ENCODE data around the gene AKR7A3. TPM values are rescaled to one million over a fixed set of nuclear protein-coding genes. Genes with fewer than 3 reads are reported as not detected.
A peak's percentile ranks its signal among the peaks of the same experiment; 100 is the strongest.

Gene AKR7A3
- total RNA-seq, 5 donors from 2014 or later (not counting 1 experiment from before 2014, with no cell fraction given), result 0.82 to 2.8 (median 1.1) TPM

DNA sequence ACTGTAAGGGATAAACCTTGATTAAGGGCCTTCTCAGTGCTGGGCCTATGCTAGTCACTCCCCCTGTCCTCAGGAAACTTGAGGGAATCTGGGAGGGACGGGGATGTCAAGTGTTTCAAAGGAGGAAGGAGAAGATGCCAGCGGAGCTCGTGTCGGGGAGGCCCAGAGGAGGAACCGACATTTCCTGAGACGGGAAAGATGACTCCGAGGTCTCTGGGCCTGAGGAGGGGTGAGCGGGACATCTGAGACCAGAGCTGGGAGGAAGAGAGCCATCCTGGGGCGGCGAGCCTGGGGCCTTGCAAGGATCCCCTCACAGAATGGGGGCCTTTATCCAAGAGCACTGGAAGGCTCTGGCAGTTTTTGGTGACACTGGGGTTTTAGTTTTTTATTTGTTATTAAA, 33.9 kb upstream of the AKR7A3 start:
- CTCF ChIA-PET, result no interaction called here
- POLR2A ChIA-PET, result interaction anchor here in 1 of 2 donors (0.6 kb wide), 1 partner anchor 1990 kb away, joined by 5 read pairs; no protein-coding TSS in a partner anchor
- Histone ChIP-seq H3K4me3 (ENCODE audit: control insufficient read depth in 1 of 2, extremely low read depth in 1 of 2, low read length in 1 of 2) (no peak overlapping the region), H3K9me3 (no peaks in the 10 kb centered on the region), H3K36me3 (ENCODE audit: control insufficient read depth in 2 of 2, extremely low read depth in 1 of 2, insufficient read depth in 1 of 2, low read length in 1 of 2) (peaks cover 11 to 13% of the 10 kb centered on the region in 2 donors), H3K27me3 (replicated peaks in 1 of 2; ENCODE audit: control insufficient read depth in 2 of 2, extremely low read depth in 1 of 2, insufficient read depth in 2 of 2, low read length in 1 of 2) (no peaks in the 10 kb centered on the region), H3K27ac (ENCODE audit: low read length) (no peak overlapping the region), H3K4me1 (ENCODE audit: control insufficient read depth in 1 of 2, extremely low read depth in 1 of 2, insufficient read depth in 2 of 2, low read length in 2 of 2) (no peaks in the 10 kb centered on the region)
- Mint-ChIP-seq H3K36me3 (peaks cover 21% of the 10 kb centered on the region), H3K4me1 (no peaks in the 10 kb centered on the region), H3K4me3 (no peak overlapping the region), H3K27ac (no peak overlapping the region), H3K27me3 (no peaks in the 10 kb centered on the region), H3K9me3 (no peaks in the 10 kb centered on the region)
- ATAC-seq (replicated peaks in 1 of 4) (no peak), DNase-seq (no peak)
- 86% methylated on average over 10 of the region's 10 CpGs for WGBS (ENCODE audit: insufficient coverage)

DNA sequence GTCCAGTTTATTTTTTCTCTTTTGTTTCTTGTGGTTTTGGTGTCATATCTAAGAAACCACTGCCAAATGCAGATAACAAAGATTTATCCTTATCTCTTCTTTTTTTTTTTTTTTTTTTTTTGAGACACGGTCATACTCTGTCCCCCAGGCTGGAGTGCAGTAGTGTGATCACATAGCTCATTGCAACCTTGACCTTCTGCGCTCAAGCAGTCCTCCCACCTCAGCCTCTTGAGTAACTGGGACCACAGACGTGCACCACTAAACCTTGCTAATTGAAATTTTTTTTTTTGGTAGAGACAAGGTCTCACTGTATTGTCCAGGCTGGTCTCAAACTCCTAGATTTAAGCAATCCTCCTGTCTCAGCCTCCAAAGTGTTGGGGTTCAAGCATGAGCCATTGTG, 32.5 kb upstream of the AKR7A3 start:
- DNase-seq (no peak), ATAC-seq (replicated peaks in 1 of 4) (no peak)
- POLR2A ChIA-PET, result no interaction called here
- H3K9me3 ChIP-seq, result no peaks in the 10 kb centered on the region
- Mint-ChIP-seq H3K9me3 (no peaks in the 10 kb centered on the region), H3K4me1 (peaks cover 2 to 7% (median 4%) of the 10 kb centered on the region in 3 donors), H3K36me3 (peaks cover 14% of the 10 kb centered on the region), H3K27ac (no peak overlapping the region), H3K27me3 (no peaks in the 10 kb centered on the region), H3K4me3 (no peak overlapping the region)
- WGBS (ENCODE audit: insufficient coverage), result no CpG with 5 or more reads among the region's 3 CpGs
- H3K4me3 ChIP-seq (ENCODE audit: control insufficient read depth in 1 of 2, extremely low read depth in 1 of 2, low read length in 1 of 2), result no peak overlapping the region
- H3K27me3 ChIP-seq (replicated peaks in 1 of 2; ENCODE audit: control insufficient read depth in 2 of 2, extremely low read depth in 1 of 2, insufficient read depth in 2 of 2, low read length in 1 of 2), result no peaks in the 10 kb centered on the region
- no peak overlapping the region for H3K27ac ChIP-seq (ENCODE audit: low read length)
- CTCF ChIA-PET, result no interaction called here
- peaks cover 11 to 13% of the 10 kb centered on the region in 2 donors for H3K36me3 ChIP-seq (ENCODE audit: control insufficient read depth in 2 of 2, extremely low read depth in 1 of 2, insufficient read depth in 1 of 2, low read length in 1 of 2)
- H3K4me1 ChIP-seq (ENCODE audit: control insufficient read depth in 1 of 2, extremely low read depth in 1 of 2, insufficient read depth in 2 of 2, low read length in 2 of 2), result no peaks in the 10 kb centered on the region

DNA sequence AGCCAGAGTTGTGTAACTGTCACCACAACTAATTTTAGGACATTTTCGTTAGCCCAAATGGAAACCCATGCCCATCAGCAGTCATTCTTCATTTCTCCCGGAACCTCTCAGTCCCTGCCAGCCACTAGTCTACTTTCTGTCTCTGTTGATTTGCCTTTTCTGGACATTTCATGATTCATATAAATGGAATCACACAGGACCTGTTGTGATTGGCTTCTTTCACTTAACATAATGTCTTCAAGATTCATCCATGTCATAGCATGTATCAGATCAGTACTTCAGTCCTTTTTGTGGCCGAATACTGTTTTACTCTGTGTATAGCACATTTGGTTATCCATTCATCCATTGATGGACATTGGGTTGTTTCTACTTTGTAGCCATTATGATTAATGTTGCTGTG, 30.6 kb upstream of the AKR7A3 start:
- no peak overlapping the region for H3K27ac ChIP-seq (ENCODE audit: low read length)
- 90% methylated on average over 2 of the region's 3 CpGs for whole genome bisulfite sequencing (ENCODE audit: insufficient coverage)
- H3K4me1 ChIP-seq (ENCODE audit: control insufficient read depth in 1 of 2, extremely low read depth in 1 of 2, insufficient read depth in 2 of 2, low read length in 2 of 2), result peaks cover 0 to 6% of the 10 kb centered on the region in 2 experiments
- H3K27me3 Mint-ChIP-seq, result no peaks in the 10 kb centered on the region
- H3K27ac Mint-ChIP-seq, result no peak overlapping the region
- DNase-seq (no peak), ATAC-seq (replicated peaks in 1 of 4) (no peak)
- H3K36me3 ChIP-seq (ENCODE audit: control insufficient read depth in 2 of 2, extremely low read depth in 1 of 2, insufficient read depth in 1 of 2, low read length in 1 of 2), result peaks cover 2 to 6% of the 10 kb centered on the region in 2 donors
- H3K4me3 Mint-ChIP-seq, result no peak overlapping the region
- no peak overlapping the region for H3K4me3 ChIP-seq (ENCODE audit: control insufficient read depth in 1 of 2, extremely low read depth in 1 of 2, low read length in 1 of 2)
- H3K4me1 Mint-ChIP-seq, result peaks cover 7 to 16% (median 11%) of the 10 kb centered on the region in 3 donors
- H3K9me3 ChIP-seq, result no peaks in the 10 kb centered on the region
- H3K9me3 Mint-ChIP-seq, result no peaks in the 10 kb centered on the region
- no peaks in the 10 kb centered on the region for H3K27me3 ChIP-seq (replicated peaks in 1 of 2; ENCODE audit: control insufficient read depth in 2 of 2, extremely low read depth in 1 of 2, insufficient read depth in 2 of 2, low read length in 1 of 2)
- peaks cover 14% of the 10 kb centered on the region for H3K36me3 Mint-ChIP-seq
- ChIA-PET CTCF (interaction anchor here in 1 of 2 donors (0.6 kb wide), 1 partner anchor 23 kb away, joined by 3 read pairs; no protein-coding TSS in a partner anchor), POLR2A (interaction anchor here in 1 of 2 donors (0.7 kb wide), 1 partner anchor 18 kb away, joined by 6 read pairs; no protein-coding TSS in a partner anchor)

DNA sequence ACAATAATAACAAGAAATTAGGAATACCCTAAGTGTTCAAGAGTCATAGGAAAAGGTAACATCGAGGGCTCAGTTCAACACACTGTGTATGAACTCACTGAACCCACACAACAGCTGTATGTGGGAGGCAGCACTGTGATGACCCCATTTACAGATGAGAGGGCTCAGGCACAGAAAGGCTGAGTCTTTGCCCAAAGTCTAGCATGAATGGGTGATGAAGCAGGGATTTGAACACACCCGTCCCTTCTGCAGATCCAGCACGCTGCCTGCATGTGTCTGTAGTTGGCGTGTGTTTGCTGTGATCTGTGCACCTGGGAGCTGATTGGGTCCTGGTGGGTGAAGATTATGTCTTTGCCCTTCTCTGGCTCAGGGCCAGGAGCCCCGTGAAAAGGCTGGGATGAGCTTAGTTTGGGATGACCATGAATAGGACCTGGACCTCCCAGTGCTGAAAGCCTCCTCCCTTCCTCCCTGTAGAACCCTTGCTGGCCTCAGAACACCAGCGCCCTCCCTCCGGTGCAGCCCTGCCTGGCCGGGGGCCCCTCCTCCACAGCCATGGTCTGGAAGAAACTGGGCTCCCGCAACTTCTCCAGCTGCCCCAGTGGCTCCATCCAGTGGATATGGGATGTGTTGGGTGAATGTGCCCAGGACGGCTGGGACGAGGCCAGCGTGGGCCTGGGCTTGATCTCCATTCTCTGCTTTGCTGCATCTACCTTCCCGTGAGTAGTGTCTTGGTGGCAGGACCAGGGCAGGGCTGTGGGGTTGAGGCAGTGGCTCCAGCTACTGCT, 28.7 kb upstream of the AKR7A3 start:
- ChIA-PET CTCF (no interaction called here), POLR2A (interaction anchor here in 1 of 2 donors (0.6 kb wide), 1 partner anchor 157 kb away, joined by 12 read pairs; no protein-coding TSS in a partner anchor)
- no peak overlapping the region for H3K4me3 Mint-ChIP-seq
- Histone ChIP-seq H3K4me1 (ENCODE audit: control insufficient read depth in 1 of 2, extremely low read depth in 1 of 2, insufficient read depth in 2 of 2, low read length in 2 of 2) (peaks cover 0 to 22% of the 10 kb centered on the region in 2 experiments), H3K36me3 (ENCODE audit: control insufficient read depth in 2 of 2, extremely low read depth in 1 of 2, insufficient read depth in 1 of 2, low read length in 1 of 2) (peaks cover 2% of the 10 kb centered on the region in 2 donors), H3K4me3 (ENCODE audit: control insufficient read depth in 1 of 2, extremely low read depth in 1 of 2, low read length in 1 of 2) (no peak overlapping the region), H3K27ac (ENCODE audit: low read length) (no peak overlapping the region), H3K27me3 (replicated peaks in 1 of 2; ENCODE audit: control insufficient read depth in 2 of 2, extremely low read depth in 1 of 2, insufficient read depth in 2 of 2, low read length in 1 of 2) (no peaks in the 10 kb centered on the region), H3K9me3 (no peaks in the 10 kb centered on the region)
- no peaks in the 10 kb centered on the region for H3K9me3 Mint-ChIP-seq
- 94% methylated on average over 7 of the region's 13 CpGs for WGBS (ENCODE audit: insufficient coverage)
- H3K36me3 Mint-ChIP-seq, result peaks cover 12% of the 10 kb centered on the region
- H3K27me3 Mint-ChIP-seq, result no peaks in the 10 kb centered on the region
- peaks cover 19 to 28% (median 23%) of the 10 kb centered on the region in 3 donors for H3K4me1 Mint-ChIP-seq
- H3K27ac Mint-ChIP-seq, result no peak overlapping the region
- no peak for ATAC-seq (replicated peaks in 1 of 4)
- no peak for DNase-seq

DNA sequence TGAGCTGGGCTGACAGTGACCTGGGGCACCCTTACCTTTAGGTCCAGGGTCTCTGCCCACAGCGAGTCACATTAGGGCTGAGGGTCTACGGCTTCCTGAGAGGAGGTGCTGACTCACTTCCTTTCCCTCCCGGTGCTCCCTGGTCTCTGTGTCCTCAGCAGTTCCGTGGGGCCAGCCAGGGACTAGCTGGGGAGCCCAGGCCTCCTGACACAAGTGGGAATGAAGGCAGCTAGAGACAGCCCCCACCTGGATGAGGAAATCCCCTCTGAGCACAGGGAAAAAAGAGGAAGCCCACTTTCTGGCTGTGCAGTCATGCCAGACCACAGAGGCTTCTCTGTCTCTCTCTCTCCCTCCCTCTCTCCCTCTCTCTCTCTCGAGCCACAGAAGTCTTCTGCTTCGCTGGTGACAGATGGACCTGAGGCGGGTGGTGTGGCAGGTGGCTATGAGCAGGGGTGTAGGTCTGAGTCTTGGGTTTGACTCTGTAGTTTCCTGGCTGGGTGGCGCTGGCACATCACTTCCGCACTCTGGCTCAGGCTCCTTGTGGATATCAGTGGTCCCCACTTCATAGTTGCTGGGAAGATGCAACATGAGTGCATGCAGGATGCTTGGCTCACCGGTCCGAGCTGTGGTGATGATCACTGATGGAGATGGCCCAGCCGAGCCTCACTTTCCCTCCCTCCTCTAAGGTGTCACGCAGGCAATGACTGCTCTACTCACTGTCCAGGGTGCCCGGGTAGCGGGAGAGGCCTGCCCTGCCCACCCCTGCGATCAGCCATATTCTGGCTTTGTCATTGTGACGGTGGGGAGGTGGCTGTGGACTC, 27.0 kb upstream of the AKR7A3 start:
- peaks cover 11% of the 10 kb centered on the region for H3K36me3 Mint-ChIP-seq
- Histone ChIP-seq H3K4me3 (ENCODE audit: control insufficient read depth in 1 of 2, extremely low read depth in 1 of 2, low read length in 1 of 2) (no peak overlapping the region), H3K4me1 (ENCODE audit: control insufficient read depth in 1 of 2, extremely low read depth in 1 of 2, insufficient read depth in 2 of 2, low read length in 2 of 2) (peaks cover 4 to 33% of the 10 kb centered on the region in 2 experiments), H3K9me3 (no peaks in the 10 kb centered on the region), H3K27ac (ENCODE audit: low read length) (no peak overlapping the region), H3K36me3 (ENCODE audit: control insufficient read depth in 2 of 2, extremely low read depth in 1 of 2, insufficient read depth in 1 of 2, low read length in 1 of 2) (peaks cover 2% of the 10 kb centered on the region in 2 donors), H3K27me3 (replicated peaks in 1 of 2; ENCODE audit: control insufficient read depth in 2 of 2, extremely low read depth in 1 of 2, insufficient read depth in 2 of 2, low read length in 1 of 2) (no peaks in the 10 kb centered on the region)
- ChIA-PET POLR2A (no interaction called here), CTCF (no interaction called here)
- no peaks in the 10 kb centered on the region for H3K9me3 Mint-ChIP-seq
- DNase-seq, result peak in 1 of 35 experiments; percentile 26
- peaks cover 28 to 37% (median 32%) of the 10 kb centered on the region in 3 donors for H3K4me1 Mint-ChIP-seq
- 61% methylated on average over 8 of the region's 17 CpGs for WGBS (ENCODE audit: insufficient coverage)
- ATAC-seq (replicated peaks in 1 of 4), result no peak
- no peaks in the 10 kb centered on the region for H3K27me3 Mint-ChIP-seq
- H3K27ac Mint-ChIP-seq, result no peak overlapping the region
- H3K4me3 Mint-ChIP-seq, result no peak overlapping the region
